Stimulated activated CD4-positive, alpha-beta T cell treated with anti-CD3 and anti-CD28 coated beads, Interleukin-2, amount 100 ng/mL, for 24 hours (primary cell): ENCODE data around the gene RNF145.
"Not testable (repeated sequence)": the region's sequence is repeated elsewhere in the genome, so short reads cannot be mapped to it uniquely, and the experiment has no call there.

Experiments used
- DNase-seq, 2 donors: peaks; one replicate each; pipeline ENCODE4 v3.0.0-alpha.2; 2020

The RNF145 gene

DNA sequence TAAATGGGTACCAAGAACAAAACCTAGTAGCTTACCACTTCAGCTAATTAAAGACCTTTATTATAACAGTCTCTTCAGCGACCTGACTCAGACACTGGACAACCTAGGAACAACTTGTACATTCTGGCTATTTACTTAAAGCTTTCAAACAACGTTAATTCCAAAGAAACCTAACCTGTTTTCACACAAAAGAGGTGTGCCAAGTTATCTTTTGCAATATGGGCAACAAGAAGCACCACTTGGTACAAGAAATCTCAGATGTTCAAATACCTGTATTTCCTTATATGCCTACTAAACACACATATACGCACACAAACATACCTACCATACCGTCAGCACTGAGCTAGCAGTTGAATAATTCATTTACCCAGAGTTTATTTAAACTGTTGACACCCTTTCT, 23.0 kb downstream of the RNF145 start:
- no peak for DNase-seq

DNA sequence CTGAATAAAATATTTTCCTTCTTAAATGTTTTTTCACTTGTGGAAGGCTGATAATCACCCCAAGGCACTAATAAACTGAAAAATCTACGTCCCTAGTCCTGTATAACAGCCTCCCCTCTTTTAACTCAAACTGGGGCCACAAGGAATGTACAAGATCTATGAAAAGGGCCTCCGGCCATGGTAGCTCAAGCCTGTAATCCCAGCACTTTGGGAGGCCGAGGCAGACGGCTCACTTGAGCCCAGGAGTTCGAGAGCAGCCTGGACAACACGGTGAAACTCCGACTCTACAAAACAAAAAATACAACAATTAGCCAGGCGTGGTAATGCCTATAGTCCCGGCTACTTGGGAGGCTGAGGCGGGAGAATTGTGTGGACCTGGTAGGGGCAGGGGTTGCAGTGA, 23.6 kb downstream of the RNF145 start:
- DNase-seq: no peak

DNA sequence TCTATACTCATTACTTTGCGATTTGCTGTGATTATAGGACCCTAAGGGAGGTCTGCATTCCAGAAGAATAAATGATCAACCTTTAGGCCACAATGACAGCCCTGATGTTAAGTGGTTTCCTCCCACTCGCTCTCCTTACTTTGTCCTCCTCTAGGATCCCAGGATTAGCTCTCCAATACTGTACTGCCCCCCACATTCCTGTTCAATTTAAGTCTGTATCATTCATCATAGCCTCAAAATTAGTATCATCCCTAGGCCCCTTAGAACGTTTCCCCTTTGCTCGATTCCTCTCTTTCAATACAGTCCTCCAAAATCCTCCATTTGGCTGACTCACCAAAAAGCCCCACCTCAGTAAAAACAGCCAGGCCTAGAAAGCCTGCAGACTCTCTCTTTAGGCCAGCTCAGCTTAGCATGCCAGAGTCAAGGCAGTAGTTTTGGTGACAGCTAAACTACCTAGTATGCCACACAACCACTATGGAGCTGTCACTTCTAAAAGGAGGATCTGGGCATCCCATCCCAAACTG, 24.4 kb downstream of the RNF145 start:
- DNase-seq: peak; percentile 31 to 51

DNA sequence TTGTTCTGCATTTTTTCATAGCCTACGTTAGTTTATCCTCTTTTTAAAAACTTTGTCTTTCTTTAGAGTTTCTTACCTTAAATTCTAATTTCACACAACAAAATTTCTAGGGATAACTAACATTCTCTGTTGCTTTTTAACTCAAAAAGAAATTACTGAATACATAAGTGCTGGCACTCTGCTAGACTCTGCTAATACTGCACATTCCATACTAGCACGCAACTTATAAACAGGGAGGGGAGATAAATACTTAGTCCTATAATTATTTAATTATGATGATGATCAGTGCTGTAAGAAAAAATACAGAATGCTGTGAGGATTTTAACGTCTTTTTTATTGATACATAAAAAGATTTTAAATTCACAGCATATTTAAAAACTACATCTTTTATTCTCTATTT, 25.1 kb downstream of the RNF145 start:
- DNase-seq: no peak

DNA sequence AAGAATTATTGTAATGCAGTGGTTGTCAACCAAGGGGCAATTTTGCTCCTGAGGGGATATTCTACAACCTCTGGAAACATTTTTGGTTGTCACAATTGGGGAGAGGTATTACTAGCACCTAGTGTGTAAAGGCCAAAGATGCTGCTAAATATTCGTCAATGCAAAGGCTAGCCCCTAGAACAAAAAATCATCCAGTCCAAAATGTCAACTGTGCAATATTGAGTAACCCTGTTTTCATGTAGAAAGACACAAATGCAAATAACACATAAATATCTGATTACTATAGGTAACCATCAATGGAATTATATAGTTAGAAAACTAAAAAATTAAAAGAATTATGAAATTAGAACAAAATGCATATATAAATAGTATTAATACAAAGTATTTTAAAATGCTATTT, 26.1 kb downstream of the RNF145 start:
- DNase-seq: no peak

DNA sequence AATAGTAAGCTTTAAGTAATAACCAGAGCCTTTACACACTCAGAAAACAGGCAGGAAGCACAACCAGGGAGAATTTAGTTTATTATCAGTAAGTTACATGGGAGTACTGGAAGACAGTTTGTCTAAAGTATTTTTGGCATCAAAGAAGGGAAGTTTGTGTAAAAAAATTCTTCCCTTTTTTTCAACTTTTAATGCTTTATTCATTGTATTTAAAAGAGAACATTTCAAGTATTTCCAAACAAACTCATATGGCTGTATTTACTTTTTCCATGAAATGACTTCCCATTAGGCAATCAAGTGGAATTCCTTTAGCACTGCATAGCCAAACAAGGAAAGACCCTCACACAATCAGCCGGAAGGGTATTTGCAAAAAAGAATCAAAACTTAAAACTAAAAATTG, 26.7 kb downstream of the RNF145 start:
- no peak for DNase-seq

DNA sequence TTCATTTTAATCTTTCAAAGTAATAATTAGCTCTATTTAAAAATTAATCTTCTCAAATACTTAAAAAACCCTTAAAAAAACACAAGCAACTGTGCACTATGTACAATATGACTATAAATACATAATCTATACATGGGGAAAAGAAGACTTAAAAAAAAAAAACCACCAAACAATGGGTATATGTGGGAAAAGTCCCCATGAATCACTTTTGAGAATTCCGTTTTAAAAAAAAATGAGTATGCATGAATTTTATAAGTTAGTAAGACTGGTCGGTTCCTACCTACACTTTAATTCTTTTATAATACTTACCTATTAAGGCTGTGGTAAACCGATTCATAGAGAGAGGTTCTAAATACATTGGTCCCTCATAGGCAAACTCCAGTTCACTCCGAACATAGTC, 27.7 kb downstream of the RNF145 start:
- DNase-seq: no peak

DNA sequence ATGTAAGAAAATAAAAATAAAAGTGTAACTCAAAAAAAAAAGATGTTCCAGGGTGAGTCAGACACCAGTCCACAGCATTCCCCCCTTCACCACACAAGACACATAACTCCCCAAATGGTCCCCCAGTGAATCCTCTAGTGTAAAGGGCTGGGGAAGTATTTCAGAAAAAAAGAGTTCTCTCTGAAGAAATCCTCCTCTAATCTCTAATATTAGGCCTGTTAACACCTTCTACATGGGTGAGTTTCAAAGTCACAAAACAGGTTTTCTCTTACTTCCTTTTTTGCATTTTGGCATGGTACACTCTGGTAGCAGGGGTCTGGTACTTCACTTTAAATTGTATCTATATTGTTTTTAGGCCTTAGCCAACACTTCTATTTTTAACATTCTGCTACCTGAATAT, 28.2 kb downstream of the RNF145 start:
- DNase-seq: no peak

DNA sequence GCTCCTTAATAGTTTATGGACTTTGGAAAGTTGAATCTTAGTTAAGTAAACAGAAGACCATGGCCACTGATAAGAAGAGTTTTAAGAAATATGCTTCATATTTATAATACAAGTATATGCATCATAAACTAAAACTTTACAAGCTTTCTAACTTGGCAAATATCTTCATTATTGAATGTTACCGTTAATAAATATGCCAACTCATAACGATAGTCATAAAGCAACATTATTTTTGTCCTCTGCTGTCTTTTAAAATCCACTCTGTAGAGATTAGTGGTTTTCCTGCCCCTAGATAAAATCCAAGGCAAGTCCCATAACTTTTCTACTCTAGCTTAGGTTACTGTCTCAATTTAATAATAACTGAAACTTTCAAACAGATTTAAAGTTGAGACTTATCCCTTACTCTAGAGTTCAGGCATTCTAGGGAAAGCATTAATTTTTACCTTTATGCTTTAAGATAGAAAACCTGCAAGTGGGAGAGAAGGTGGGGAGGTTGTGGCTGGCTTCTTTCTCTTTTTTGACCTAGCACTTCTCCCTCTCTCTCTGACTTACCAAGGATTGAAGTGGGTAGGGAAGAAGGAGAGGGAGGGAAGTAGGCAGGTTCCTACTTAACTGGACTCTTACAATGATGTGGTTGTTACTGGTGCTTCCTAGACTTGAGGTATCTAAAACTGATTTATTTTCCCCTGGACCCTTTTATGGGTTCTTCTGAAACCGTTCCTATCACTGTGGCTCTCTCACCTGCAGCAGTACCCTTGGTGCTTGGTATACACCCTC, 29.6 kb downstream of the RNF145 start:
- no peak for DNase-seq

DNA sequence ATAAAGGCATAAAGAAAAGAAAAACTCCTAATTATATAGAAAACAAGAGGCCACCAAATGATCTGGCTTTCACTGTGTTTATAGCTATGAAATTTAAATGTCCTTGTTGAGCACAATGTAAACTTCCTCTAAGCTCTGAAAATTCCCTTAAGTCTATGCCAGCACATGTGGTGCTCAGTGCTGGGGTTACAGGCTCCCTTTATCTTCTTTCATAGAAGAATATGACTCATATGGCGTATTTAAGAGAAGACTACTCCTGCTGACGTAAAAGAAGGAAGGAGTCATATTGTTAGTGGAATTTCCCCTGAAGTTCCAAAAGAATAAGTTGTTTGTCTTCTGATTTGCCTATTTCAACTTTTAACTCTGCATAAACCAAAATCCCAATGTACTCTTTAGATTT, 30.4 kb downstream of the RNF145 start:
- DNase-seq: peak in 1 of 2 donors; percentile 34

DNA sequence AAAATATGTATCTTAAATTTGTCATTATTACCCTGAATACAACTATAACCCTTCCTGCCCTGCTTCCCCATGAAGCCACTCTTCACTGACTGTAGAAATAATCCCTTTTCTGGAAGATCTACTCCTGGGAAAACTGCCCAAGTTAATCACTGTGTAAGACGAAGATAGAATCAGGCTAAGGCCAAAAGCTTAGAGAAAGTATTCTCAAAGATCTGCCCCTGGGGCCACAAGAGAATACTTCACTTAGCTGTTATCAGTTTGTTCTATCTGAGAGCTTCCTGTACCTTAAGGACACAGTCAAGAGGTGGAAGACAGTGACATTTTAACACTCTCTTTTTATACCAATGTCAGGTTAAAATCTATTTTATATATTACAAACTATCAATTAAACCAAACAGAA, 33.8 kb downstream of the RNF145 start:
- DNase-seq: no peak

DNA sequence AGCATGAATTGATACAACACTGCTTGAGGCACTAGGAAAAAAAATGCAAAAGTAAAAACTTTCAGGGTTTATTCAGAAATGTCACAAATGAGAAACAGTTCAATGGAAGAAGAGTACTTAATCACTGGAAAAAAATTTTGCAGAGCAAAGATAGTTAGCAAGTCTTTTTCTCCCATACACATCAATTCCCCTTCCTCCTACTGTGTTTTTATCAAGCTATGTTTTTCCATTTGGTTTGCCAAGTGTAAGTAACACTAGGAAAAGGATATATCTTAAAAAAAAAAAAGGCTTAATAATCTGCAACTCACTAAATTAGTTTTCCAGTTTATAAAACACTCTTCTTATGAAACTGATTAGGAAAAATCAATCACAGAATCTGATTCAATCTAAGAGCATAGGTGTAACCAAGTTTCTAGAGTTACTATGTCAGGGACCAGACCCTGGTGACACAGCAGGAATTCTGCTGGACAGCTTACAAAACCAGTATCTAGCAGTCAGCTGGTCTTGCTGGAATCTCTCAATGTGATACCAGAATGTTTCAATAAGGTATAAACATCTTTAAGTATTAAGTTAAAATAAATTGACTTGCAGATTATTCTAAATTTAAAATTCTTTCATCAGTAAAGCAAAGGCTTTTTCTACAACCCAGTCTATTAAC, 34.7 kb downstream of the RNF145 start:
- DNase-seq: no peak

DNA sequence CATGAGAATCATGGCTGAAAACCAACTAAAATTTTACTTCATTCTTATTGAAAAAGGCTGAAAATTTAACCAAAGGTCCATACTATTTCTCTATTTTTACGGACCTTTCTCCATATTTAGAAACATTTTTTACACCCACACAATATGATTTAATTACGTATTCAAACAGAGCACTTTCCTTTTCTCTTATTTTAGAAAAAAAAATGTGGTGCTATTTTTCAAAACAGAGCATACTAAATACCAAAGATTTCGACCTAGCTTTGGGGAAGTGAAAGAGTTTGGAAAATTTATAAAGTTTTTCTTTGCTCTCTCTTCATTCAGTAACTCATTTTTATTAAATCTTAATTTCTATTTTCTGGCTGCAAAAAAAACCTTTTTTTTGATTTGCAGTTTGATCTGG, 38.1 kb downstream of the RNF145 start:
- no peak for DNase-seq

DNA sequence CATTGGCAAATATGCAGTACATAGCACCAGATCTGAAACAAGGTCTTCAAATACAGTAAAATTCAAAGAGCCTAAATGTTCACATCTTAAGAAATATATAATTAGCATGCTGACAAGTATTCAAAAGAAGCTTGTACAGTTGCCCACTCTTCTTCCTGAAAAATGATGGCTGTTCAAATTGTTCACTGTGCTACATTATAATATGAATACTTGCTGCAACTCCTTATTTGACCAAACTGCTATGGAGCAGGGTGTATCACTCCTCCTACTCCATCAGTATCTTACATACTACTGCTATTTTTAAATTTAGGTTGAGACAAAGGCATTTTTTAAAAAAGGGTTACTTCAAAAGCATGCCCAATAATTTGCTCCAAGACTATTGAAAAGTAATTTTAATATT, 39.3 kb downstream of the RNF145 start:
- DNase-seq: no peak

DNA sequence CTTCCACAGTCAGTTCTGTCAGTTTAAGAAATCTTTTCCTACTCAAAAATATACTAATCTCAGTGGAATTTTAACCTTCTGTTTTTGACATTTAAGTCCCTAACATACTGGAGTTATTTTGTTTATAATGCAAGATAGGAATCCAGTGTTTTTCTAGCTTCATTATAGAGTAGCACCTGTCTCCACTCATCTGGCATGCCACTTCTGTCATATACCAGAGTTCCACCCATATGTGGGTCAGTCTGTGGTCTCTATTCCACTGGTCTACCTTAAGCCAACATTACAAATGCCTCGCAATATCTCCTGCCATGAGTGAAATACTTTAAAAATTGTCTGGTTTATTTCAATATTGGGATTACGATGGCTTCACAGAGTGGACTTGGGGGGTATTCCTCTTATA, 42.9 kb downstream of the RNF145 start:
- no peak for DNase-seq

DNA sequence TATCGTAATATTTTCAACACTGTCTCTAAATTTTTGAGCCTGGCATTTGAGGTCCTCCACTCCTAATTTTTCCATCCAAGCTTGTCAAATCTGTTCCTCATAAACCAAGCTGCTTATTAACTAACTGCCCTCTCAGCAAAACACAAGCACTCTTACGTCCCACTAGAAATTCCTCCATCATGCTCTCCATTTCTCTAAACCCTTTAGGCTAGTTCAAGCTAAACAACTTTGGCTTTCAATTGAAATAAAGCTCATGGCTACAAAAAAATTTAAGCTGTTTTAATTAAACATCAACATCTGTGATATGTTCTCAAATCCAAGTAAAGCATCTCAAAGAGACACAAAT, 45.7 kb downstream of the RNF145 start:
- DNase-seq: no peak

DNA sequence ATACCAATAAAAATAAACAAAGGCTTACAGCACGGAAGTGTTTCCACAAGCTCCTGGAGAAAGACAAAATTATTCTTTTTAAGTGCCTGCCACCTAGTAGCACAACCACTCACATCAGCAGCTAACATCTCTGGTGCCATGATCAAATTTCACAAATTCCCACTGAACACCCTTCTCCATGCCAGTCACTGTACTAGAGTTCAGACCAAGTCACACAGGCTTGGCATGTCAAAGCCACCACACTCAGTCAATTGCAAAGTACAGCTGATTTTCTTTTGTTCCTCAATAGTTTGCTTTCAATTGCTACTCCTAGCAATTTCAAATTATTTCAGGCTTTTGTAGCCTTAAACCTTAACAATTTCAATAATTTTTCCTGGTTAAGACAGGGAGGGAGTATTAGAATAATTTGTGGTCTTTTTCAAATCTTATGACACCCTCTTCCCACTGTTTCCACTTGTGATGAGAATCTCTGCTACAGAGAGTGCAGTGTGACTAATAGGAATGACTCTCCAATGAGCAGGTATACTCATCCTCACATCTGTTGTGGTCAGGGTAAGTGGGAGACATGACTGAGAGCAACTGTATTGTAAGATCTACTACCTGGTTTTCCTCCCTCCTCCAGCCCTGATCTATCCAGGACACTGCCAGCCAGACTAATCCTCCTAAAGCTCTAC, 46.2 kb downstream of the RNF145 start:
- no peak for DNase-seq

DNA sequence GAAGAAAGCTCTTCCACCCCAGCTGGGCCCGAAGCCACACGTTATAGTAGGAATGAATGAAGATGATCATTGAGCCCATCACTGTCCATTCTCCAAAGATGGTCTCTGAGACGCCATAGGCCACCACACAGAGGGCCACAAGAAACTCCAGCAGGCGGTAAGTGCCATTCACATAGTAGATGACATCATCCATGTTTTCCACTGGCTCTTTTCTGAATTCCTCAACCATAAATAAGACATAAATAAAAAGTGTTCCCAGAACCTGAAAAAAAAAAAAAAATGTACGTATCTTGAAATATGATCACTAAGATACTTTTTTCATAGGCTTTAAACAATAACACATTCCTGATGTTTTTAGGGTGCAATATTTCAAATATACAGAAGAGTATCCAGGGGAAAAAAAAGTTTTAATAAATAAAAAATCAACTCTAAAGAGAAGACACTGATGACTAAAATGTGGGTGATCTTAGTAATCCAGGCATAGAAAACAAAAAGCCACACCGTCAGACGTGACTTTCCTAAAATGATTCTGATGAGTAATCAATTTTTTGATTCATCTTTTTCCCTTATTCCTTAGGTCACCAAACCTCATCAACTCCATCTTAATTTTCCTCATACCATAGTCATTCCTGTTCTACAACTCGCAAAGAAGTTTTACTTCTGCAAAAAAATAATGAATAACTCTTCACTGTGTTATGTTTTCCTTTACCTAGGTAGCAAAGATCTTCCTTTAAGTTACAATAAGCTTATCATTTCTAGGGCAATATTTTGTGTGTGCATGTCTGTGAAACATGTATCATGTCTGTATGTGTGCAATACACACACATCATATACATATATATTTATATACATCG, 47.8 kb downstream of the RNF145 start:
- DNase-seq: no peak

DNA sequence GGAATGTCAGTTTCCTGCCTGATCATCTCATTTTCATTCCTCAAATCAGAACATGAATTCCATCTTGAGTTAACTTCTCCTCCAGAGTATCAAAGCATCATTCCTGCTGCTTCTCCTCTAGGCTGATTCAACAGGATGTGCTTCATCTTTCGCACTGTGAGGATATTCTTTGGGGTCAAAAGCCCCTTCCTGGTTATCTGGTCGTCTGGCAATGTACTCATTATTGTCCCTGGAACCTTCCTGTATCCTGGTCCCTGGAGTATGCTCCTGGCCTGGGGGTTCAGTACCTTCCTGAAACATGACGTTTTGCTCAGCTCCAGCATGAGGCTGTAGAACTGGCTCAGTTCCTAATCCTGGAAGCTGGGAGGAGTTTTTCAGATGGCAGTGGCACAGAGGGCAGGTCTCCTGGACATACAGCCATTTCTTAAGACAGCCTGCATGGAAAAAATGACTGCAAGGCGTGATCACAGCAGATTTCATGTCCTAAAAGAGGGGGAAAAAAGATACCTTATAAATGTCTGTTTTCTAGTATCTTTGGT, 50.7 kb downstream of the RNF145 start:
- DNase-seq: not testable (repeated sequence)

DNA sequence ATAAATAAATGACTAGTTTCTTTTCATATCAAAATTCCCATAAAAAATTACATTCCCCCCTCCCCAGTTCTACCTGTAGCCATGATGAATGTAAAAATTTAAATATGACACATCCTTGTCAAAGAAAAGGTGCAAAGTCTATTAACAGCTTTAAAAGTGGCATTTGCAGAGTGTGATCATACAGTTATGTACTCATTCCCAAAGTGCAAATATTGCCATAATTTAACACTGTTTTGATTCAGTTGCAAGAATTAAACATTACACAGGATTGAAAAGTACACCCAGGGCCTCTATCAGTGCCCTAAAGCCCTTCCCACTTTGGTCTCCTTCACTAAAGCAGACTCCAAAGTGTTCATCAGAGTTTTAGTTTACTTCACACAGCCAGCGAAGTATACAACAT, 51.8 kb downstream of the RNF145 start:
- DNase-seq: no peak

DNA sequence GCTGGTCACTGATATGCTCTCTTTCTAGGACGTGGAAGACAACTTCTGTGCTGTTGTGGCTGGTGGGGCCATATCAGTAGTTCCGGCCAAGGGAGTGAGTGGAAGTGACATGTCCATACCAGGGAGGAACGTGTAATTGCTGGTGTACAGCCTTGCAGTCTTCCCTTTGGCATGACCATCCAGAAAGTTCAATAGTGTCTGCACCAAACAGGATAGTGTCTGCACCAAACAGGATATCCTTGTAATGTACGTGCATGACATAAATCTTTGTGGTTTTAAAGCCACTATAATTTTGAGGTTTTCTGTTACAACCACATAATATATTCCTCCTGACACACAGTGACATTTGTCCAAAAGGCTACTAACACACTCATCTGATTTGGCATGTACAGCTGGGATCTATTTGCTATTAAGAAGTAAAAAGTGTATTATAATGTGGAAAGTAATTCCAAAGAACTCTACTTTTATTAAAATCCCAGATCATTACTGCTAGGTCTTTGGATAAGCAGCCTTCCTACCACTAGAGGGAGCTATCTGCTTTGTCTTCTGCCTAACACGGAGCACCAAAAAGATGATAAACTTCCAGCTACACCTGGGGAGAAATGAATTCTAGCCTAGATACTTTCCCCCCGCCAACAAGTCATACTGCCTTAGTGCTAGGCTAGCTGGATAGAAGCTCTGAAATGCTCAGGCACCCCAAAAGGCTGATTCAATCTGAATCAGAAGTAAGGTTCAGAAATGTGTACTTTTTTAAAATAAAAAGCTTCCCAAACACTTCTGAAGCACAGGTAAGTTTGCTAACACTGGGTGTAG, 52.7 kb downstream of the RNF145 start:
- peak in 1 of 2 donors; percentile 32 for DNase-seq

DNA sequence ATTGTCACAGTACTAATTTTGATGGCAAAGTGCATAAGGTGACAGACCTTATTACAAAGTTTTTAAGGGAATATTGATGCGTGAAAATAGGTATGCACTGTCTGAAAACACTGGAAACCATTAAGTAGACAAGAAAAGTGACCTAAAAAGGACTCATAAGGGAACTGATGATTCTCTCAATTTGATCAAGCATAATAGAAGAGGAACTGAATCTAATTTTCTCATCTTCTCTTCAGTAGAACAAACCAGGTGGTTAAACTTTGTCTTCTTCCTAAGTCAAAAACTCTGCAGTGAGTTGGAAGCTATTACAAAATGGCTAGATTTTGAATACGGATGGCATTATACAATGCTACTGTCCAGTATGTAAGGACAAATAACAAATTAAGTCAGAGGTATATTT, 53.4 kb downstream of the RNF145 start:
- DNase-seq: no peak
